Endometrium (tissue), 2 donors: ENCODE data around the gene NOTCH1.

Experiments
- FAIRE-seq: peaks from 2 replicates; lab custom pipeline; 2012; peaks lifted over from hg19 to GRCh38; lab: Jason Lieb, UNC
- donor health status: control.
- donor health status: control.

The NOTCH1 gene

GRCh38 chr9:136463578-136463977, 82.3 kb downstream of the NOTCH1 start:
- FAIRE-seq = no peak

DNA sequence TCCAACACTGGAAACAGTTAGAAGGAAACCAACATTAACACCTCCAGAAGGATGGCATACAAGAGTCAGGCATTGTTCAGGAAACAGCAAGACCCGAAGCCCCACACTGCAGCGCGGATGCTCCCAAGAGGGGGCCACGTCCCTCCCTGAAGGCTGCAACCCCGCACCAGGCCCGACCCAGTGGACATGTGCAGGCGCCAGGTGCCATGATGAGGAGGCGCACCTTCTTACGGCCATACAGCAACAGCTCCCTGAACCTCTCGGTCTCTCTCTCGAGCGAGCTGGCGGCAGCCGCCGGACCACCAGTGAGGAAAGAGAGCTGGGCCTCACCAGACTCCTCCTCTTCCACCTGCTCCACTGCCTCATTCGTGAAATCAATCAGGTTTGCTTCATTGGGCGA, 83.2 kb downstream of the NOTCH1 start:
- no peak for FAIRE-seq

DNA sequence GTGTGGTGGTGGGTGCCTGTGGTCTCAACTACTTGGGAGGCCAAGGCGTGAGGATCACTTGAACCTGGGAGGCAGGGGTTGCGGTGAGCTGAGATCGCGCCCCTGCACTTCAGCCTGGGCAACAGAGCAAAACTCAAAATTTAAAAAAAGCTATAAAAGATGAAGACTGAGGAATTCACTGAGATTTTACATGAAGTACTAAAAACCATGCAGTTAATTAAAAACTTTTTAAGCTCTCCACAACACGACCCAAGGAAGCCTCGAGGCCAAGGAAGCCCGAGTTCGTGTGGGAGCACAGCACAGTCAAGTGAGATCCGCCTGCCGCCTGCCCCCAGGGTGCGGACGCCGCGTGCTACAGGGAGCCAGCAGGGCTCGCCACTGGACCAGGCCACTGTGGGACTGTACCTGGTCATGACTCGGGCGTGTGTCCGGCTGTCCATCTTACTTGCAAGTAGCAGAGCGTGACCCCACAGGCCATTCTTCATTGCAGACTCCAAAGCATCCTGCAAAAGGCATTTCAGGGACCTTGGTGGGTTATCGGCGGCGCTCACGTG, 85.0 kb downstream of the NOTCH1 start:
- FAIRE-seq = no peak

DNA sequence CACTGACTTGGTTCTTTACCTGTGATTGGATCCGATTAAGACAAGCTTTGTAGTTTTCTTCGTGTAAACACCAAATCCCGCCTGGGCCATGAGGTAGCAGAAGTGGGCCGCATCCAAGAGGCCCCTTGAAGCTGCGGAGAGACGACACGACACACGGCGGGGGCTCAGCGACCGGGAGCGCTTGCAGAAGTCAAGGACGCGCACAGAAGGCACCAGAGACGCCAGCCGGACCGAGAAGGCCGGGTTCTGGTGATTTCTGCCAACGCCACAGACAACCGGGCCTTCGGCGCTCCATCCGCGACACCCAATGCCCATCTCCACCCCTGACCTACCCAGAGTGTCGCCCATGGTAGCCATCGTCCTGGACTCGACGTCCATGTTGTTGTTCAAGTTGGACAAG, 86.4 kb downstream of the NOTCH1 start:
- FAIRE-seq = no peak

DNA sequence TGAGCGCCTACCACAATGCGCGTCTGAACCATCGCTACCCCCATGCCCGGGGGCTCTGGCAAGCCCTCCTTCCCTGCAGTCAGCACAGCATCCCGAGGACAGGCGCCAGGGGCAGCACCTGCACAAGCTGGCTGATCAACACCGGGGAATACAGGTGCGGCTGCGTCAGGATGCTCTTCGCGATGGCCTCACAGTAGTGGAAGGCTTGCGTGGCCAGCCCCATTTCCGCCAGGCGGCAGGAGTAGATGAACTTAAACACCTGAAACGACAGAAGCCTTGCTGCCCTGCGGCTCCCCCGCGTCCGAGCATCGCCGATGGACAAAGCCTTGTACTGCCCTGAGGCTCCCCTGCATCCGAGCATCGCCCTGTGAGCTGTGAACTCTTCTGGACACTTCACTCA, 88.5 kb downstream of the NOTCH1 start:
- FAIRE-seq = no peak

- no peak for FAIRE-seq
These were observed 89.6 kb downstream of the NOTCH1 start for GRCh38 chr9:136456258-136456657.

- FAIRE-seq = no peak
These were observed 90.5 kb downstream of the NOTCH1 start for GRCh38 chr9:136455043-136456002.

GRCh38 chr9:136454026-136454796, 91.6 kb downstream of the NOTCH1 start:
- no peak for FAIRE-seq

- FAIRE-seq = no peak
These were observed 92.5 kb downstream of the NOTCH1 start for GRCh38 chr9:136453326-136453725.

GRCh38 chr9:136451221-136451877, 94.5 kb downstream of the NOTCH1 start:
- FAIRE-seq = no peak

GRCh38 chr9:136448655-136449054, 97.2 kb downstream of the NOTCH1 start:
- FAIRE-seq = no peak

DNA sequence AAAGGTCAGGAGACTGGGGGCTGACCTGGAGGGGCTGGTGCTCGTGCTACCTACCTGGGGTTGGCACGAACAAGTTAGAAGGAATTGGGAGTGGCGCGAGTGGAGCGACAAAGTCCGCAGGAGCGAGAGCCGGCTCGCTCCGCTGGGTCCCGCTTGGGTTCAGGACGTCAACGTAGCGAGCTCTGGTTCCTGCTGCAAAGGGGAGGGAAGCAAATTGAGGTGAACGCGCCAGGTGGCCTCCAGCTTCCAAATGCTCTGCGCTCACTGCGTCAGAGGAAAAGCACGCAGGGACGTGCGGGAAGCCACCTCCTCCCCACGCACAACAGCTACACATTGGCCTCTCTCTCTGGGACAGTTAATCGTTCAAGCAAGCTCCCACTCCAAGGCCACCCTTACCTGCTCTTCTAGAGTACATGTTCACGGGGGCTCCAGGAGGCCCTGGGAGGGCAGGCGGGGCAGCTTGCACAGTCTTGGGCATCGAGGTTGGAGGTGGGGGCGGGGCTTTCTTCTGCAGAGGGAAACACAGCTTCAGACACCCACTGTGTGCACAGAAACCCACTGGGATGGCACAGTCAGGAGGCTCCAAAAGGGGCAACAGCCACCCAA, 98.6 kb downstream of the NOTCH1 start:
- no peak for FAIRE-seq

DNA sequence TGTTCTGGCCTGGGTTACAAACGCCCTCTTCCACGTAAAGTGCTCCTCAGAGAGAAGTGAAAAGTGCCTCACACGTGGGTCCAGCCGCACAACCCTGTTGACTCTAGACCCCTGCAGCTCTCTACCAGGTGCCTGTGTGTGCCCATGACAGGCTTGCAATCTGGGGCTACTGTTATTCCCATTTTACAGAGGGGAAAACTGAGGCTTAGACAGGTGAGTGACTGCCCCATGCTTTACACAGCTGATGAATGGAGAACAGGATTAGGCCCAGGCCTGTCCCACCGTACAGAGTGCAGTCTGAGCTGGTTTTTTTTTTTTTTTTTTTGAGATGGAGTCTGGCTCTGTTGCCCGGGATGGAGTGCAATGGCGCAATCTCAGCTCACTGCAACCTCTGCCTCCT, 100.0 kb downstream of the NOTCH1 start:
- no peak for FAIRE-seq
